HCT116 (cell line): ENCODE measurements around the gene SEH1L. TPM values are rescaled to one million over a fixed set of nuclear protein-coding genes. Genes with fewer than 3 reads are reported as not detected.

Experiments
- ATAC-seq: fragments of 200-7000 bp; cut with Tn5 transposase; 2 replicates; pipeline ENCODE4 v1.9.1; 2020; ENCODE audit warnings: mild to moderate bottlenecking, moderate library complexity
- BruUV-seq: library from RNA; stranded (reverse); fragments of 400-500 nt; replicated peaks from 2 replicates; lab custom pipeline; 2021; lab: Mats Ljungman, UMichigan
- CTCF ChIA-PET: fragments of 300-600 bp; sonication (Branson Sonifier 250); formaldehyde crosslinking; loops from one replicate; lab custom pipeline; 2021; ENCODE audit warnings: antibody characterized with exemption; lab: Charles Lee
- POLR2A ChIA-PET: fragments of 300-600, 350-600 bp; sonication (Branson Sonifier 250); formaldehyde crosslinking; loops from one replicate; lab custom pipeline; 2021; ENCODE audit warnings: antibody characterized with exemption; lab: Charles Lee
- RAD21 ChIA-PET, 2 experiments: fragments of 300-600 bp; sonication (Branson Sonifier 250); formaldehyde crosslinking; loops; one replicate each; lab custom pipeline; 2023; ENCODE audit warnings: low total read pairs in 2 of 2; ENCODE audit not compliant: uncharacterized antibody in 2 of 2, unreplicated experiment in 2 of 2, low non-redundant PET in 1 of 2; lab: Charles Lee
- DNase-seq: peaks from one replicate; pipeline ENCODE4 v3.0.0-alpha.2; 2010; ENCODE audit warnings: low read depth, low spot score
- H2AFZ ChIP-seq: fragments of 200-600 bp; shearing (Covaris generic), sonication (generic); 2 replicates; pipeline ENCODE4 v1.6.1; 2017; ENCODE audit warnings: low read depth, mixed run types, mixed read lengths, antibody characterized with exemption, low read length; ENCODE audit not compliant: poor library complexity, severe bottlenecking
- H3K27ac ChIP-seq: 2 replicates; pipeline ENCODE4 v1.5.1; 2012; ENCODE audit warnings: low read depth, low read length
- H3K27me3 ChIP-seq: fragments of 200-600 bp; sonication (generic); 2 replicates; pipeline ENCODE4 v1.6.1; 2016; ENCODE audit warnings: mixed run types, low read length, mixed read lengths; ENCODE audit not compliant: insufficient read depth
- H3K36me3 ChIP-seq, 2 experiments: fragments of 200-500 bp in 1 of 2; fragments of 200-600 bp in 1 of 2; sonication (Bioruptor generic) in 1 of 2; sonication (generic) in 1 of 2; 2 replicates each; pipeline versions ENCODE4 v1.5.1 to v1.6.1; 2014 to 2016; ENCODE audit warnings: low read length in 2 of 2, inconsistent platforms in 1 of 2, mixed read lengths in 1 of 2, mixed run types in 1 of 2; ENCODE audit not compliant: insufficient read depth in 2 of 2, control insufficient read depth in 1 of 2
- H3K4me1 ChIP-seq, 2 experiments: fragments of 200-600 bp in 1 of 2; sonication (generic) in 1 of 2; 2 replicates each; pipeline versions ENCODE4 v1.5.1 to v1.6.1; 2012 to 2017; ENCODE audit warnings: low read length in 2 of 2, inconsistent platforms in 1 of 2, mild to moderate bottlenecking in 1 of 2, mixed read lengths in 1 of 2, mixed run types in 1 of 2, moderate library complexity in 1 of 2; ENCODE audit not compliant: insufficient read depth in 2 of 2, control insufficient read depth in 1 of 2
- H3K4me2 ChIP-seq: fragments of 200-600 bp; sonication (generic); 2 replicates; pipeline ENCODE4 v1.6.1; 2017; ENCODE audit warnings: mixed run types, low read length, mixed read lengths
- H3K4me3 ChIP-seq, 2 experiments: fragments of 200-600 bp in 1 of 2; sonication (generic) in 1 of 2; replicated peaks in 1 of 2; 2 replicates each; pipeline ENCODE4 v1.5.1; 2011 to 2016; ENCODE audit warnings: low read length in 2 of 2, control low read depth in 1 of 2, low read depth in 1 of 2, mild to moderate bottlenecking in 1 of 2, mixed read lengths in 1 of 2, mixed run types in 1 of 2
- H3K79me2 ChIP-seq: fragments of 200-600 bp; sonication (generic); 2 replicates; pipeline ENCODE4 v1.6.1; 2017; ENCODE audit warnings: mild to moderate bottlenecking, mixed run types, low read length, moderate library complexity, mixed read lengths; ENCODE audit not compliant: insufficient read depth
- H3K9ac ChIP-seq: fragments of 200-600 bp; sonication (generic); 2 replicates; pipeline ENCODE4 v1.6.1; 2016; ENCODE audit warnings: low read length, mixed read lengths
- H3K9me2 ChIP-seq: fragments of 200-600 bp; sonication (generic), shearing (Covaris generic); 2 replicates; pipeline ENCODE4 v1.6.1; 2017; ENCODE audit warnings: mixed run types, mild to moderate bottlenecking, moderate library complexity; ENCODE audit not compliant: insufficient read depth
- H3K9me3 ChIP-seq, 2 experiments: fragments of 200-500 bp in 1 of 2; fragments of 200-600 bp in 1 of 2; sonication (Bioruptor generic) in 1 of 2; sonication (generic) in 1 of 2; 2 replicates each; pipeline ENCODE4 v1.6.1; 2014 to 2017; ENCODE audit warnings: low read length in 2 of 2, mixed read lengths in 2 of 2, inconsistent platforms in 1 of 2, low read depth in 1 of 2, mild to moderate bottlenecking in 1 of 2, mixed run types in 1 of 2, moderate library complexity in 1 of 2; ENCODE audit not compliant: control insufficient read depth in 1 of 2, insufficient read depth in 1 of 2
- H4K20me1 ChIP-seq: fragments of 200-600 bp; sonication (generic), shearing (Covaris generic); 2 replicates; pipeline ENCODE4 v1.6.1; 2017; ENCODE audit warnings: mixed run types, mild to moderate bottlenecking, moderate library complexity; ENCODE audit not compliant: insufficient read depth
- ATF3 ChIP-seq: IDR thresholded peaks from 2 replicates; pipeline ENCODE4 v1.6.1; 2012
- CEBPB ChIP-seq: IDR thresholded peaks from 2 replicates; pipeline ENCODE4 v1.6.1; 2012; ENCODE audit warnings: low read depth
- ELF1 ChIP-seq: IDR thresholded peaks from 2 replicates; pipeline ENCODE4 v1.6.1; 2012; ENCODE audit warnings: low read depth, borderline replicate concordance
- EZH2 ChIP-seq: fragments of 200-600 bp; sonication (generic); IDR thresholded peaks from 2 replicates; pipeline ENCODE4 v1.6.1; 2017; ENCODE audit warnings: antibody characterized with exemption, mixed run types
- EZH2phosphoT487 ChIP-seq: fragments of 200-600 bp; IDR thresholded peaks from 2 replicates; pipeline ENCODE4 v1.6.1; 2018; ENCODE audit warnings: antibody characterized with exemption, borderline replicate concordance
- FOSL1 ChIP-seq: IDR thresholded peaks from 2 replicates; pipeline ENCODE4 v1.6.1; 2012; ENCODE audit warnings: low read depth
- JUND ChIP-seq: IDR thresholded peaks from 2 replicates; pipeline ENCODE4 v1.6.1; 2012
- REST ChIP-seq: IDR thresholded peaks from 2 replicates; pipeline ENCODE4 v1.6.1; 2012; ENCODE audit warnings: low read depth
- SP1 ChIP-seq: IDR thresholded peaks from 2 replicates; pipeline ENCODE4 v1.6.1; 2012; ENCODE audit warnings: low read depth
- intact Hi-C: fragments of 100-400 bp; cut with micrococcal nuclease; formaldehyde crosslinking; loops from 2 replicates; pipeline ENCODE4 v1.10.0; 2022
- total RNA-seq: library from RNA; stranded (reverse); gene quantifications from one replicate; pipeline ENCODE4 v1.2.1, GENCODE V29; 2021; ENCODE audit not compliant: unreplicated experiment

Gene SEH1L
- total RNA-seq, 1 experiment from 2014 or later = 83.7 TPM

GRCh38 chr18:12963069-12963468 lies 15.3 kb downstream of the SEH1L start (continued):
- TF ChIP-seq EZH2 (no peak), REST (no peak), CEBPB (no peak)

GRCh38 chr18:12968115-12968514 lies 20.3 kb downstream of the SEH1L start:
- ATAC-seq (no peak), DNase-seq (no peak)
- H3K9ac ChIP-seq = no peak overlapping the region
- H3K4me3 ChIP-seq = no peak overlapping the region
- intact Hi-C loops = no loop called here
- H3K36me3 ChIP-seq = peaks cover 19 to 48% of the 10 kb centered on the region in 2 experiments
- H3K4me1 ChIP-seq = no peaks in the 10 kb centered on the region
- H3K27ac ChIP-seq = no peak overlapping the region
- H3K27me3 ChIP-seq = no peaks in the 10 kb centered on the region
- no TSS peak for BruUV-seq
- no peaks in the 10 kb centered on the region for H3K9me2 ChIP-seq
- CTCF ChIA-PET = no interaction called here
- 0 out of 2 replicates have a peak, but pooled peaks cover 3% of the 10 kb centered on the region for H4K20me1 ChIP-seq
- H3K9me3 ChIP-seq = no peaks in the 10 kb centered on the region
- peaks cover 44% of the 10 kb centered on the region for H3K79me2 ChIP-seq
- POLR2A ChIA-PET = no interaction called here
- TF ChIP-seq EZH2 (no peak), ATF3 (no peak), SP1 (no peak), EZH2phosphoT487 (no peak), JUND (no peak), FOSL1 (no peak), REST (no peak), ELF1 (no peak)
- RAD21 ChIA-PET = no interaction called here
- no peak overlapping the region for H2AFZ ChIP-seq
- no peak overlapping the region for H3K4me2 ChIP-seq
